SK-N-SH (cell line): Measurements from ENCODE around the gene TTLL12. TPM values are rescaled to one million over a fixed set of nuclear protein-coding genes. Genes with fewer than 3 reads are reported as not detected.

Source experiments
- CTCF ChIA-PET: fragments of 300-600, 350-600 bp; formaldehyde crosslinking; extraction: SDS; loops from one replicate; lab custom pipeline; 2021; lab: Yijun Ruan, JAX
- POLR2A ChIA-PET: fragments of 350-600 bp; sonication (Branson Sonifier 250); formaldehyde crosslinking; extraction: SDS; loops from one replicate; lab custom pipeline; 2020; ENCODE audit warnings: antibody characterized with exemption, inconsistent platforms; lab: Yijun Ruan, JAX
- DNase-seq: peaks from one replicate; pipeline ENCODE4 v3.0.0; 2012
- H2AFZ ChIP-seq: fragments of 200-600 bp; sonication (generic); 2 replicates; pipeline ENCODE4 v1.8.1; 2016; ENCODE audit warnings: antibody characterized with exemption, mild to moderate bottlenecking, low read depth
- H3F3A ChIP-seq: fragments of 200-600 bp; sonication (generic); replicated peaks from 2 replicates; pipeline ENCODE3; 2016; ENCODE audit warnings: antibody characterized with exemption, mild to moderate bottlenecking; ENCODE audit not compliant: insufficient read depth
- H3K27ac ChIP-seq, 2 experiments: fragments of 200-500 bp in 1 of 2; fragments of 200-600 bp in 1 of 2; sonication (Bioruptor generic) in 1 of 2; sonication (generic), shearing (Covaris generic) in 1 of 2; 2 replicates each; pipeline versions ENCODE4 v1.5.1 to v1.6.1; 2014 to 2016; ENCODE audit warnings: low read depth in 2 of 2, inconsistent platforms in 1 of 2, low read length in 1 of 2, mild to moderate bottlenecking in 1 of 2, mixed read lengths in 1 of 2
- H3K27me3 ChIP-seq: fragments of 200-600 bp; sonication (generic), shearing (Covaris generic); 2 replicates; pipeline ENCODE4 v1.6.1; 2016; ENCODE audit warnings: mixed run types; ENCODE audit not compliant: insufficient read depth
- H3K36me3 ChIP-seq, 2 experiments: fragments of 200-500 bp in 1 of 2; fragments of 200-600 bp in 1 of 2; sonication (Bioruptor generic) in 1 of 2; sonication (generic) in 1 of 2; replicated peaks in 1 of 2; 2 replicates each; pipeline versions ENCODE3 to v1.5.1; 2014 to 2016; ENCODE audit warnings: low read length in 1 of 2, mild to moderate bottlenecking in 1 of 2; ENCODE audit not compliant: insufficient read depth in 2 of 2, control insufficient read depth in 1 of 2
- H3K4me1 ChIP-seq, 2 experiments: fragments of 200-500 bp in 1 of 2; fragments of 200-600 bp in 1 of 2; sonication (Bioruptor generic) in 1 of 2; sonication (generic), shearing (Covaris generic) in 1 of 2; 2 replicates each; pipeline versions ENCODE4 v1.5.1 to v1.6.1; 2014 to 2016; ENCODE audit warnings: low read depth in 1 of 2, low read length in 1 of 2, mixed run types in 1 of 2; ENCODE audit not compliant: insufficient read depth in 2 of 2, control insufficient read depth in 1 of 2
- H3K4me2 ChIP-seq: fragments of 200-600 bp; sonication (generic), shearing (Covaris generic); 2 replicates; pipeline ENCODE4 v1.6.1; 2017; ENCODE audit warnings: mixed run types
- H3K4me3 ChIP-seq, 2 experiments: fragments of 200-500 bp in 1 of 2; fragments of 200-600 bp in 1 of 2; sonication (Bioruptor generic) in 1 of 2; sonication (generic), shearing (Covaris generic) in 1 of 2; 2 replicates each; pipeline versions ENCODE4 v1.5.1 to v1.8.1; 2014 to 2016; ENCODE audit warnings: low read depth in 2 of 2, inconsistent platforms in 1 of 2, low read length in 1 of 2, mild to moderate bottlenecking in 1 of 2, mixed read lengths in 1 of 2, moderate library complexity in 1 of 2
- H3K79me2 ChIP-seq: fragments of 200-600 bp; sonication (generic); 2 replicates; pipeline ENCODE4 v1.8.1; 2017; ENCODE audit warnings: mild to moderate bottlenecking; ENCODE audit not compliant: insufficient read depth
- H3K9ac ChIP-seq: fragments of 200-600 bp; sonication (generic); 2 replicates; pipeline ENCODE4 v1.6.1; 2017; ENCODE audit warnings: mixed run types
- H3K9me2 ChIP-seq: fragments of 200-600 bp; sonication (generic); 2 replicates; pipeline ENCODE4 v1.6.1; 2017; ENCODE audit warnings: mixed run types
- H3K9me3 ChIP-seq: fragments of 200-600 bp; sonication (generic); 2 replicates; pipeline ENCODE4 v1.6.1; 2017; ENCODE audit warnings: mixed run types, mild to moderate bottlenecking, moderate library complexity
- H4K20me1 ChIP-seq: fragments of 200-600 bp; sonication (generic); 2 replicates; pipeline ENCODE4 v1.6.1; 2017; ENCODE audit warnings: mild to moderate bottlenecking, mixed run types; ENCODE audit not compliant: insufficient read depth
- CHD2 ChIP-seq: fragments of 150-350 bp; IDR thresholded peaks from 2 replicates; pipeline ENCODE4 v1.6.1; 2018; ENCODE audit warnings: low read length; ENCODE audit not compliant: partially characterized antibody
- EZH2phosphoT487 ChIP-seq: fragments of 200-600 bp; sonication (generic); IDR thresholded peaks from 2 replicates; pipeline ENCODE4 v1.6.1; 2017; ENCODE audit warnings: low read depth, mixed run types, mild to moderate bottlenecking, antibody characterized with exemption, moderate library complexity, borderline replicate concordance
- FOSL2 ChIP-seq: IDR thresholded peaks from 2 replicates; pipeline ENCODE4 v1.4.0; 2012; ENCODE audit warnings: low read depth, mild to moderate bottlenecking, moderate library complexity, borderline replicate concordance
- FOXJ3 ChIP-seq: sonication (generic); formaldehyde crosslinking; IDR thresholded peaks from 2 replicates; pipeline ENCODE4 v1.5.1; 2020; ENCODE audit warnings: mild to moderate bottlenecking, missing genetic modification reagents
- JUND ChIP-seq: IDR thresholded peaks from 2 replicates; pipeline ENCODE4 v1.4.0; 2012
- MEF2A ChIP-seq: IDR thresholded peaks from 2 replicates; pipeline ENCODE4 v1.4.0; 2012; ENCODE audit warnings: low read depth, borderline replicate concordance
- NFIC ChIP-seq: IDR thresholded peaks from 2 replicates; pipeline ENCODE4 v1.4.0; 2012; ENCODE audit warnings: borderline replicate concordance
- NRF1 ChIP-seq: IDR thresholded peaks from 2 replicates; pipeline ENCODE4 v1.6.1; 2012; ENCODE audit warnings: low read depth, mild to moderate bottlenecking, low read length
- PBX3 ChIP-seq: IDR thresholded peaks from 2 replicates; pipeline ENCODE4; 2012
- RCOR1 ChIP-seq: fragments of 150-350 bp; IDR thresholded peaks from 2 replicates; pipeline ENCODE4 v1.6.1; 2017; ENCODE audit warnings: antibody characterized with exemption, low read length
- REST ChIP-seq: IDR thresholded peaks from 2 replicates; pipeline ENCODE4 v1.6.1; 2012; ENCODE audit warnings: mild to moderate bottlenecking, low read depth, low read length, moderate library complexity
- RFX5 ChIP-seq: IDR thresholded peaks from 2 replicates; pipeline ENCODE4 v1.6.1; 2012; ENCODE audit warnings: mild to moderate bottlenecking, improper control_type of control experiment, low read length
- RXRA ChIP-seq: IDR thresholded peaks from 2 replicates; pipeline ENCODE4 v1.4.0; 2012; ENCODE audit warnings: low read depth, mild to moderate bottlenecking, borderline replicate concordance
- SIN3A ChIP-seq: IDR thresholded peaks from 2 replicates; pipeline ENCODE4 v1.6.1; 2012; ENCODE audit warnings: low read depth, mild to moderate bottlenecking, low read length, moderate library complexity, borderline replicate concordance
- TAF1 ChIP-seq: IDR thresholded peaks from 2 replicates; pipeline ENCODE4 v1.6.1; 2012; ENCODE audit warnings: low read depth, mild to moderate bottlenecking, low read length, moderate library complexity, borderline replicate concordance
- TCF12 ChIP-seq: IDR thresholded peaks from 2 replicates; pipeline ENCODE4 v1.4.0; 2012
- TEAD4 ChIP-seq: IDR thresholded peaks from 2 replicates; pipeline ENCODE4 v1.4.0; 2012; ENCODE audit warnings: mild to moderate bottlenecking, borderline replicate concordance; ENCODE audit not compliant: insufficient read depth
- USF1 ChIP-seq: IDR thresholded peaks from 2 replicates; pipeline ENCODE4 v1.4.0; 2012; ENCODE audit warnings: low read depth, borderline replicate concordance
- YY1 ChIP-seq: IDR thresholded peaks from 2 replicates; pipeline ENCODE4 v1.4.0; 2012; ENCODE audit warnings: low read depth, mild to moderate bottlenecking
- ZBTB33 ChIP-seq: IDR thresholded peaks from 2 replicates; pipeline ENCODE4 v1.4.0; 2012; ENCODE audit warnings: low read depth, borderline replicate concordance
- WGBS: methylation state at CpG from one replicate; pipeline ENCODE4 v1.1.6; 2017; ENCODE audit warnings: low lambda C conversion rate; 5-methylcytosine and 5-hydroxymethylcytosine counted together
- polyA plus RNA-seq, 3 experiments: library from polyadenylated mRNA; depleted of rRNA; stranded (reverse); fragments of >200 nt; gene quantifications; 2 replicates each; pipeline ENCODE4 v1.2.3, GENCODE V29; 2012

The TTLL12 gene
- polyA plus RNA-seq, 1 of the 3 experiments (the other 2 are of a cell fraction), result 11.5 TPM

- Histone ChIP-seq H3K9me2 (no peaks in the 10 kb centered on the region), H3K4me2 (no peak overlapping the region), H3K4me3 (no peak overlapping the region), H3K36me3 (no peaks in the 10 kb centered on the region), H3K79me2 (no peaks in the 10 kb centered on the region), H3K9ac (no peak overlapping the region), H3K4me1 (no peaks in the 10 kb centered on the region; a peak in 1 of 4 replicates), H3K27ac (no peak overlapping the region), H3K9me3 (no peaks in the 10 kb centered on the region), H3K27me3 (no peaks in the 10 kb centered on the region), H3F3A (no peaks in the 10 kb centered on the region), H2AFZ (no peak overlapping the region), H4K20me1 (no peaks in the 10 kb centered on the region)
- POLR2A ChIA-PET, result no interaction called here
- TF ChIP-seq PBX3 (no peak), USF1 (no peak), NRF1 (no peak), TEAD4 (no peak), TCF12 (no peak)
- 96% methylated on average over 10 of the region's 16 CpGs for WGBS
- DNase-seq, result no peak
- CTCF ChIA-PET, result no interaction called here
Measured at GRCh38 chr22:43164636-43165035, 22.3 kb downstream of the TTLL12 start.

GRCh38 chr22:43163241-43163795 is 23.6 kb downstream of the TTLL12 start:
- Histone ChIP-seq H3K9me3 (no peaks in the 10 kb centered on the region), H3K9me2 (no peaks in the 10 kb centered on the region), H4K20me1 (no peaks in the 10 kb centered on the region), H3F3A (no peaks in the 10 kb centered on the region), H3K4me2 (no peak overlapping the region), H3K4me1 (no peaks in the 10 kb centered on the region; a peak in 1 of 4 replicates), H3K9ac (no peak overlapping the region), H2AFZ (no peak overlapping the region), H3K4me3 (no peak overlapping the region)
- no peak for DNase-seq
- POLR2A ChIA-PET, result no interaction called here
- CTCF ChIA-PET, result no interaction called here
- no CpG with 5 or more reads among the region's 18 CpGs for WGBS
- no peak for TF ChIP-seq JUND
- no peak for TF ChIP-seq CHD2
- TF ChIP-seq SIN3A, result no peak
- no peak for TF ChIP-seq TCF12
- TF ChIP-seq FOSL2, result no peak
- no peak for TF ChIP-seq FOXJ3 (CRISPR knock-in tag)
- TF ChIP-seq RCOR1, result no peak
- no peak for TF ChIP-seq YY1
- TF ChIP-seq ZBTB33, result no peak
- no peak for TF ChIP-seq NRF1
- no peak for TF ChIP-seq RFX5
- TF ChIP-seq MEF2A, result no peak
- no peak for TF ChIP-seq TEAD4
- TF ChIP-seq EZH2phosphoT487, result no peak
- TF ChIP-seq RXRA, result no peak
- TF ChIP-seq REST, result no peak
- no peak for TF ChIP-seq NFIC
- no peak for TF ChIP-seq TAF1
- TF ChIP-seq, all 33 proteins: peak for 0
- Histone ChIP-seq H3K27me3 (no peaks in the 10 kb centered on the region), H3K27ac (no peak overlapping the region), H3K79me2 (peaks cover 5% of the 10 kb centered on the region; the same call in 1 of the 2 replicates), H3K36me3 (no peaks in the 10 kb centered on the region)
